Cardiac fibroblast (primary cell): ENCODE measurements around the gene GPR65.

Experiments used
- DNase-seq, 2 donors: peaks; one replicate each; pipeline versions ENCODE4 v3.0.0 to v3.0.0-alpha.2; 2010; ENCODE audit warnings: low read depth in 2 of 2
- H3K4me3 ChIP-seq, 2 donors: replicated peaks in 1 of 2; 1 replicate in 1 of 2; 2 replicates in 1 of 2; pipeline ENCODE4 v1.5.1; 2011; ENCODE audit warnings: low read depth in 2 of 2, low read length in 2 of 2, mild to moderate bottlenecking in 2 of 2, moderate library complexity in 1 of 2
- CTCF ChIP-seq: IDR thresholded peaks from one replicate; pipeline ENCODE4 v1.5.1; 2011; ENCODE audit warnings: low read depth, mild to moderate bottlenecking, low read length, inconsistent platforms

The GPR65 gene

GRCh38 chr14:88025313-88025712 is 20.4 kb downstream of the GPR65 start:
- TF ChIP-seq CTCF, result no peak
- H3K4me3 ChIP-seq, result no peak overlapping the region
- no peak for DNase-seq

GRCh38 chr14:88026890-88027289 is 22.0 kb downstream of the GPR65 start:
- no peak for TF ChIP-seq CTCF
- H3K4me3 ChIP-seq, result no peak overlapping the region
- DNase-seq, result no peak

GRCh38 chr14:88029500-88029899 is 24.6 kb downstream of the GPR65 start:
- DNase-seq, result no peak
- H3K4me3 ChIP-seq, result no peak overlapping the region

GRCh38 chr14:88030079-88030478 is 25.1 kb downstream of the GPR65 start:
- DNase-seq, result no peak
- no peak overlapping the region for H3K4me3 ChIP-seq

More at GRCh38 chr14:88029500-88029899, 24.6 kb downstream of the GPR65 start:
- no peak for TF ChIP-seq CTCF

GRCh38 chr14:88030892-88031291 is 26.0 kb downstream of the GPR65 start:
- no peak for DNase-seq
- no peak for TF ChIP-seq CTCF
- H3K4me3 ChIP-seq, result no peak overlapping the region

More at GRCh38 chr14:88030079-88030478, 25.1 kb downstream of the GPR65 start:
- no peak for TF ChIP-seq CTCF

GRCh38 chr14:88032373-88032772 is 27.4 kb downstream of the GPR65 start:
- TF ChIP-seq CTCF, result no peak

GRCh38 chr14:88034076-88034475 is 29.1 kb downstream of the GPR65 start:
- no peak for TF ChIP-seq CTCF

More at GRCh38 chr14:88032373-88032772, 27.4 kb downstream of the GPR65 start:
- no peak overlapping the region for H3K4me3 ChIP-seq
- no peak for DNase-seq

More at GRCh38 chr14:88034076-88034475, 29.1 kb downstream of the GPR65 start:
- no peak overlapping the region for H3K4me3 ChIP-seq
- DNase-seq, result no peak
